ENCODE results near the gene KIF26B.
"Not testable (repeated sequence)": the region's sequence is repeated elsewhere in the genome, so short reads cannot be mapped to it uniquely, and the experiment has no call there.

Gene KIF26B

DNA sequence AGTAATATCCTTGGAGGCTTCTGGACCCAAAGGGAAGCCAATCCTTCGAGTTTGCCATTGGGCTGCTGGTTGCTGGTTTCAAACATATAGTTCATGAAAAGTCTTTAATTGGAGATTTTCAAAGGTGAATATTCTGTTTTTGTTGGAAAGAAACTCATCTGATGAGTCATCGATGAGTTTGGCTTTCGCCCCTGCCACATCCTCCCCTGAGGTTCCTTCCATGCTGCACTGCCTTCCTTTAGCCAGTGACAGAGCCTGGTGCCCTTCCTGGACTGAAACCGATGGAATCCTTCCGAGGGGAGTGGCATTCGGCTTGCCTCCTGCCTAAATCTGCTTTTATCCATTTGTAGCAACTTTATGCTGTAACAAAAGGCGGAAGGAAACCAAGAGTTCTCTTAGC is 550.0 kb downstream of the KIF26B start:
- H3K27me3 ChIP-seq (replicated peaks; ENCODE audit: control insufficient read depth, insufficient read depth, low read length): no peaks in the 10 kb centered on the region
- H3K36me3 ChIP-seq (ENCODE audit: control insufficient read depth, insufficient read depth, low read length, severe bottlenecking): peaks cover 6% of the 10 kb centered on the region
- peaks cover 11% of the 10 kb centered on the region for H3K4me1 ChIP-seq (ENCODE audit: control insufficient read depth, insufficient read depth, low read length)
- no peaks in the 10 kb centered on the region for H3K9me3 ChIP-seq (ENCODE audit: control insufficient read depth, low read length)
- H3K9ac ChIP-seq (ENCODE audit: low read length): no peak overlapping the region
- H3K4me3 ChIP-seq (ENCODE audit: low read length): no peak overlapping the region
- no peak for DNase-seq (ENCODE audit: low read depth)

DNA sequence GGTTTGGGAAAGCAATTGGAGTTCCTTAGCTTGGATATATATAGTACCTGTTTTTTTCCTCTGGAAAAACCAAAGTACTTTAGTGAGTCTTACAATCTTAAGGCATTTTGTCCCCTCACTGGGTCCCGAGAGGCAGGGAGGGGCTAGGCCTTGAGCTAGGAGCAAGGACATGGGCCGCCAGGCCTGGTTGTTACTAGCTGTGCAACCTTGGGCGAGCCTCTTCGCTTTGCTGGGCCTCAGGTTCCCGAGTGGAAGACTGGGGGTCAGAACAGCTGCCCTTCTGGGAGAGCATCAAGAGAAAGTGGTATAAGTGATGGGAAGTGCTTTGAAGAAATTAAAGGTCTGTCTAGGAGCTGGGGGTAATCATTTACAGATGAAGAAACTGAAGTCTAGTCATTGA is 553.2 kb downstream of the KIF26B start:
- Histone ChIP-seq H3K9ac (ENCODE audit: low read length) (no peak overlapping the region), H3K36me3 (ENCODE audit: control insufficient read depth, insufficient read depth, low read length, severe bottlenecking) (peaks cover 2% of the 10 kb centered on the region), H3K4me3 (ENCODE audit: low read length) (no peak overlapping the region), H3K27me3 (replicated peaks; ENCODE audit: control insufficient read depth, insufficient read depth, low read length) (no peaks in the 10 kb centered on the region), H3K4me1 (ENCODE audit: control insufficient read depth, insufficient read depth, low read length) (peaks cover 11% of the 10 kb centered on the region), H3K9me3 (ENCODE audit: control insufficient read depth, low read length) (no peaks in the 10 kb centered on the region)
- DNase-seq (ENCODE audit: low read depth): no peak

DNA sequence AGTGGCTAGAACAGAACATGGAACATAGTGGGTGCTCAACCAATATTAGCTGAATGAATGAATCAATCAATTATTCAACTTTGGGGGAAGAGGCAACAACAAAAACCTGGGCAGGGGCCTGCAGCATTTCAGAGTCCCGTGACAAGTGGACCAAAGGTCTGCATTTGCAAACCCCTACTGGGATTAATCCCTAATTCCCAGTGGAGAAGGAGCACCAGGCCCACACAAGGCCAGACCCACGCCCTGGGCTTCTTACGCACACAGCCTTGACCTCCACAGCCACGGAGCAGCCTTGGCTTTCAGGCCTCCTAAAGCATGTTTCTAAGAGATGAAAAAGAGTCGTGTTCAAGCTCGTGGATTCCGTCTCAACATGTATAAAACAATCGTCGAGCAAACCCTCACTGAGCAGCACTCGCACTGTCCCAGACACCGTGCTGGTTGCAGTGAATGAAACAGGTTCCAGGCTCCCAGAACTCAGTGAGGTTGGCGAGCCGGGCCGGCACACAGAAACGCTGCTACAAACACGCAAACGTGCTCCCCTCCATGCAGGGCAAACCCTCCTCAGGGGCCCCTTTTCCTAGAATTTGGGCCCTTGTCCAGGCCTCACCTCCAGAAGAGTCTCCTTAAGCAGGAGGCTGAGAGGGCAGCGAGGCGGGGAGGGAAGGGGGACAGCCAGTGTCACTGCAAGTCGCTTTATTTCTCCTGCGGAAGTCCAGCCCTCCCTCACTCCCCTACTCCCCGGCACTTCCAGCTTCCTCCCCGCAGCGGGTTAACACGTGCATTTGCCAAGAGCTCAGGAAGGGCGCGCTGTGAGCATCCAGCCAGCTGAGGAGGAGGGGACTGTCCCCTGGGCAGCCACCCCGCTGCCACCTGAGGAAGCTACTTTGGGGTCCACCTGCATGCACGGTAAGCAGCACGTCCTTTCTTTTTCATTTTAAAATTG is 556.4 kb downstream of the KIF26B start:
- H3K9me3 ChIP-seq (ENCODE audit: control insufficient read depth, low read length): no peaks in the 10 kb centered on the region
- no peaks in the 10 kb centered on the region for H3K27me3 ChIP-seq (replicated peaks; ENCODE audit: control insufficient read depth, insufficient read depth, low read length)
- peaks cover 7% of the 10 kb centered on the region for H3K4me1 ChIP-seq (ENCODE audit: control insufficient read depth, insufficient read depth, low read length)
- H3K4me3 ChIP-seq (ENCODE audit: low read length): no peak overlapping the region
- no peak for DNase-seq (ENCODE audit: low read depth)
- H3K36me3 ChIP-seq (ENCODE audit: control insufficient read depth, insufficient read depth, low read length, severe bottlenecking): no peaks in the 10 kb centered on the region
- H3K9ac ChIP-seq (ENCODE audit: low read length): no peak overlapping the region

DNA sequence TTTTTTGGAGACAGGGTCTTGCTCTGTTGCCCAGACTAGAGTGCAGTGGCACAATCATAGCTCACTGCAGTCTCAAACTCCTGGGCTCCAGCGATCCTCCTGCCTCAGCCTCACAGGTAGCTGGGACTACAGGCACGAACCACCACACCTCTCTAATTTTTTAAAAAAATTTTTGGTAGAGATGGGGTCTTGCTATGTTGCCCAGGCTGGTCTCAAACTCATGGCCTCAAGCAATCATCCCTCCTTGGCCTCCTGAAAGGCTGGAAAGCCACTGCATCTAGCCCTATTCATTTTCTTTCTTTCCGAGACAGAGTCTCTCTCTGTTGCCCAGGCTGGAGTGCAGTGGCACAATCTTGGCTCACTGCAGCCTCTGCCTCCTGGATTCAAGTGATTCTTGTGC is 559.2 kb downstream of the KIF26B start:
- not testable (repeated sequence) for H3K36me3 ChIP-seq (ENCODE audit: control insufficient read depth, insufficient read depth, low read length, severe bottlenecking); H3K9me3 ChIP-seq (ENCODE audit: control insufficient read depth, low read length); H3K27me3 ChIP-seq (replicated peaks; ENCODE audit: control insufficient read depth, insufficient read depth, low read length); DNase-seq (ENCODE audit: low read depth); H3K9ac ChIP-seq (ENCODE audit: low read length); H3K4me3 ChIP-seq (ENCODE audit: low read length)
- peaks cover 12% of the 10 kb centered on the region for H3K4me1 ChIP-seq (ENCODE audit: control insufficient read depth, insufficient read depth, low read length)

DNA sequence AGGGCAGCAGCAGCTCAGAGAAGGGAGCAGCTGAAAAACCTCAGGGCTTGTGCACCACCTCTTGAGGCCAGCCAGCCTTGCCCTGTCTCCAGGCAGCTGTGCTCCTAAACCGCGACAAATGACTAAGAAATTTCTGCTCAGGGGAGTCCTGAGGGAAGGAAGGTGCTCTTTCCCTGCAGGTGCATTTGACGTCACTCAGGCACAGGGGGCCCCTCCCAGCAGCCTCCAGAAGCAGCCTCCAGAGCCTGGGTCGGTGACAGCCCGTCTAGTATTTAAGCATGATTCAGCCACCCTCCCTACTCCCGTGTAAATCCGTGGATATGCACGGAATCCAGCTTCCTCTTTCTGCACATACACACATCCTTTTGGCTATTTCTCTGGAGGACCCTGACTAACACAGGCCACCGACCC is 560.5 kb downstream of the KIF26B start:
- Histone ChIP-seq H3K36me3 (ENCODE audit: control insufficient read depth, insufficient read depth, low read length, severe bottlenecking) (no peaks in the 10 kb centered on the region), H3K27me3 (replicated peaks; ENCODE audit: control insufficient read depth, insufficient read depth, low read length) (no peaks in the 10 kb centered on the region), H3K4me3 (ENCODE audit: low read length) (no peak overlapping the region), H3K4me1 (ENCODE audit: control insufficient read depth, insufficient read depth, low read length) (peaks cover 12% of the 10 kb centered on the region), H3K9me3 (ENCODE audit: control insufficient read depth, low read length) (no peaks in the 10 kb centered on the region), H3K9ac (ENCODE audit: low read length) (no peak overlapping the region)
- DNase-seq (ENCODE audit: low read depth): no peak

DNA sequence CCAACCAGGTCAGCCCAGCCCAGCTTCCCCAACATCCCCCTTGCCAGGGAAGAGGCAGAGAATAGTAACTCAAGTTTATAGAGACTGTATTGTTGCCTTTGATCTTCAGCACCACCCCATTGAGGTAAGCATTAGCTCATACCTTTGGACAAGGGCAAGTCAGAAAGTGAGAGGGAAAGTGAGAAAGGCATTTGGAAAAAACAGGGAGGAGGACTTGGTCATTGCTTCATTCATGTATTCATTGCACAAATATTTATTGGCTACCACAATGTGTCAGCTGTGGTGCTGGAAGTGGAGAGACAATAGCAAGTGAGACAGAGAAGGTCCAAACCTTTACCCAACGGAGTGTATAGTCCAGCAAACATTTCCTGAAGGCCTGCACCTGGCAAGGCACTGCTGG is 561.2 kb downstream of the KIF26B start:
- Histone ChIP-seq H3K4me1 (ENCODE audit: control insufficient read depth, insufficient read depth, low read length) (peaks cover 12% of the 10 kb centered on the region), H3K9me3 (ENCODE audit: control insufficient read depth, low read length) (no peaks in the 10 kb centered on the region), H3K27me3 (replicated peaks; ENCODE audit: control insufficient read depth, insufficient read depth, low read length) (no peaks in the 10 kb centered on the region), H3K9ac (ENCODE audit: low read length) (no peak overlapping the region), H3K36me3 (ENCODE audit: control insufficient read depth, insufficient read depth, low read length, severe bottlenecking) (no peaks in the 10 kb centered on the region), H3K4me3 (ENCODE audit: low read length) (no peak overlapping the region)
- peak; percentile 69 for DNase-seq (ENCODE audit: low read depth)

DNA sequence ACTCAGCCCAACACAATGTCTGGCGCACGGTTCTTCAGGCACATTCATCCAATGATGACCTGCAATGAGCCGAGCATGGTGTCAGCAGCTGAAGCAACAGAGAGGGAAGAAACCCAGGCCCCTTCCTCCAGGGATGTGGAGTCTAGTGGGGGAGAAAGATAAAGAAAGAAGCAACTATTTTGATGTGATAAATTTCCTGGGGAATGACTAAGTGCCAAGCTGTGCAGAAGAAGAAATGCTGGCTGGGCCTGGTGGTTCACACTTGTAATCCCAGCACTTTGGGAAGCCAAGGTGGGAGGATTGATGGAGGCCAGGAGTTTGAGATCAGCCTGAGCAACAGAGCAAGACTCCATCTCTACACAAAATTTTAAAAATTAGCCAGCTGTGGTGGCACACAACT is 561.8 kb downstream of the KIF26B start:
- peaks cover 12% of the 10 kb centered on the region for H3K4me1 ChIP-seq (ENCODE audit: control insufficient read depth, insufficient read depth, low read length)
- H3K36me3 ChIP-seq (ENCODE audit: control insufficient read depth, insufficient read depth, low read length, severe bottlenecking): no peaks in the 10 kb centered on the region
- no peak overlapping the region for H3K4me3 ChIP-seq (ENCODE audit: low read length)
- no peaks in the 10 kb centered on the region for H3K27me3 ChIP-seq (replicated peaks; ENCODE audit: control insufficient read depth, insufficient read depth, low read length)
- H3K9ac ChIP-seq (ENCODE audit: low read length): no peak overlapping the region
- DNase-seq (ENCODE audit: low read depth): no peak
- H3K9me3 ChIP-seq (ENCODE audit: control insufficient read depth, low read length): no peaks in the 10 kb centered on the region

GRCh38 chr1:245717611-245718010 is 562.8 kb downstream of the KIF26B start:
- Histone ChIP-seq H3K9ac (ENCODE audit: low read length) (no peak overlapping the region), H3K4me3 (ENCODE audit: low read length) (no peak overlapping the region)
- DNase-seq (ENCODE audit: low read depth): peak; percentile 22

GRCh38 chr1:245718123-245718522 is 563.3 kb downstream of the KIF26B start:
- Histone ChIP-seq H3K4me1 (ENCODE audit: control insufficient read depth, insufficient read depth, low read length) (peaks cover 12% of the 10 kb centered on the region), H3K27me3 (replicated peaks; ENCODE audit: control insufficient read depth, insufficient read depth, low read length) (no peaks in the 10 kb centered on the region), H3K9ac (ENCODE audit: low read length) (no peak overlapping the region), H3K4me3 (ENCODE audit: low read length) (no peak overlapping the region), H3K9me3 (ENCODE audit: control insufficient read depth, low read length) (no peaks in the 10 kb centered on the region), H3K36me3 (ENCODE audit: control insufficient read depth, insufficient read depth, low read length, severe bottlenecking) (no peaks in the 10 kb centered on the region)
- no peak for DNase-seq (ENCODE audit: low read depth)

More at GRCh38 chr1:245717611-245718010, 562.8 kb downstream of the KIF26B start:
- H3K36me3 ChIP-seq (ENCODE audit: control insufficient read depth, insufficient read depth, low read length, severe bottlenecking): no peaks in the 10 kb centered on the region
- H3K9me3 ChIP-seq (ENCODE audit: control insufficient read depth, low read length): no peaks in the 10 kb centered on the region
- no peaks in the 10 kb centered on the region for H3K27me3 ChIP-seq (replicated peaks; ENCODE audit: control insufficient read depth, insufficient read depth, low read length)
- peaks cover 12% of the 10 kb centered on the region for H3K4me1 ChIP-seq (ENCODE audit: control insufficient read depth, insufficient read depth, low read length)

DNA sequence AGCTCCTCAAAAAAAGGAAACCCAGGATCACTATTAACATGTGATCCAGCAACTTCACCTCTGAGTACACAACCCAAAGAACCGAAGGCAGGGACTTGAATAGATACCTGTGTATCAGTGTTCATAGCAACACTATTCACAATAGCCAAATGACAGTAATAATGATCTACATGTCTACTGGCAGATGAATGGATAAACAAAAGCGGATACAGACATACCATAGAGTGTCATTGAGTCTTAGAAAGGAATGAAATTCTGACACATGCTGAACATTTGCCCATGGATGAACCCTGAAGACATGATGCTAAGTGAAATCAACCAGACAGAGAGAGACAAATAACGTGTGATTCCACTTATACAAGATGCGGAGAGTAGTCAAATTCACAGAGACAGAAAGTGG is 564.2 kb downstream of the KIF26B start:
- peaks cover 12% of the 10 kb centered on the region for H3K4me1 ChIP-seq (ENCODE audit: control insufficient read depth, insufficient read depth, low read length)
- no peak for DNase-seq (ENCODE audit: low read depth)
- H3K27me3 ChIP-seq (replicated peaks; ENCODE audit: control insufficient read depth, insufficient read depth, low read length): no peaks in the 10 kb centered on the region
- H3K9ac ChIP-seq (ENCODE audit: low read length): no peak overlapping the region
- H3K9me3 ChIP-seq (ENCODE audit: control insufficient read depth, low read length): no peaks in the 10 kb centered on the region
- H3K36me3 ChIP-seq (ENCODE audit: control insufficient read depth, insufficient read depth, low read length, severe bottlenecking): no peaks in the 10 kb centered on the region
- H3K4me3 ChIP-seq (ENCODE audit: low read length): no peak overlapping the region

DNA sequence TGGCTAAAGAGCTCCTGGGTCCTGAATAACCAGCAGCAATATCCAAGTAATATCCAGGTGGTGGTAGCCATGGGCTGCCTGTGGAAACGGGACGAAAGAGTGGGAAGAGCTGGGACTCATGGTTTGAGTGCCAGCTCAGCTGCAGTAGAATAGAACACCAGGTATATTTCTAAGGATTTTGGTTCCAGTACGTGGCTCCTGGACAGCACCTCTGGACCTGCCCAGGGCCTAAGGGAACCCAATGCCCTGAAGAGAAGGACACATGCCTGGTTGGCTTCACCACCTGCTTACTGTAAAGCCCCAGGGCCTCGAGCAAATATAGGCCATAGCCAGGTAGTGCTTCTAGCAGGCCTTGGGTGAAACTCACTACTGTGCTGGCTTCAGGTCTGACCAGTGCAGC is 566.7 kb downstream of the KIF26B start:
- no peak overlapping the region for H3K4me3 ChIP-seq (ENCODE audit: low read length)
- no peak overlapping the region for H3K9ac ChIP-seq (ENCODE audit: low read length)
- peaks cover 2% of the 10 kb centered on the region for H3K4me1 ChIP-seq (ENCODE audit: control insufficient read depth, insufficient read depth, low read length)
- no peaks in the 10 kb centered on the region for H3K27me3 ChIP-seq (replicated peaks; ENCODE audit: control insufficient read depth, insufficient read depth, low read length)
- peaks cover 7% of the 10 kb centered on the region for H3K9me3 ChIP-seq (ENCODE audit: control insufficient read depth, low read length)
- DNase-seq (ENCODE audit: low read depth): no peak
- no peaks in the 10 kb centered on the region for H3K36me3 ChIP-seq (ENCODE audit: control insufficient read depth, insufficient read depth, low read length, severe bottlenecking)

- not testable (repeated sequence) for H3K4me1 ChIP-seq (ENCODE audit: control insufficient read depth, insufficient read depth, low read length); H3K9ac ChIP-seq (ENCODE audit: low read length); H3K4me3 ChIP-seq (ENCODE audit: low read length)
These were observed 573.2 kb downstream of the KIF26B start for GRCh38 chr1:245728035-245728434.

More at GRCh38 chr1:245728035-245728434, 573.2 kb downstream of the KIF26B start:
- DNase-seq (ENCODE audit: low read depth); H3K36me3 ChIP-seq (ENCODE audit: control insufficient read depth, insufficient read depth, low read length, severe bottlenecking); H3K27me3 ChIP-seq (replicated peaks; ENCODE audit: control insufficient read depth, insufficient read depth, low read length): not testable (repeated sequence)
- peaks cover 48% of the 10 kb centered on the region for H3K9me3 ChIP-seq (ENCODE audit: control insufficient read depth, low read length)
